Ramos (cell line): ENCODE measurements around the gene GRIK1.

Experiments
- in situ Hi-C: fragments of 300-500 bp; cut with MboI; formaldehyde crosslinking; loops from one replicate; pipeline ENCODE4 v1.14.3; 2022; ENCODE audit warnings: low sequenced_read_pairs; ENCODE audit not compliant: unreplicated experiment

The GRIK1 gene

DNA sequence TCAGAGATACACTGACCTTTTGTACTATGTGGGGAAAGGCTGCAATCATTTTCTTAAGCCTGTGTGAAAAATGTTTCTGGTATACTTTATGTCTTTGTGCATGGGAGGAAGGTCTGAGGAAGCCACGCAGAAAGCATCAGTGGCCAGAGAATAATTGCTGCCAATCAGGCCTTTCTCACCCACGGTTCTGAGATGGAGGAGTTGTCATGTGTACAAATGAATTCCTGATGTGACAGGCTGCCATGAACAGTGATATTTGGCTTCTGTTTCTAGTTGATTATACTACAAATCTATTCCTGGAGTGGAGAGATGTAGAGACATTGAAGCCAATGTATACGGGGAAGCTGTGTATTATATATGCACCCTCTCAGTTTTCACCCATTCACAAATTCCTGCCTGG, 142.6 kb downstream of the GRIK1 start:
- in situ Hi-C loops: no loop called here

DNA sequence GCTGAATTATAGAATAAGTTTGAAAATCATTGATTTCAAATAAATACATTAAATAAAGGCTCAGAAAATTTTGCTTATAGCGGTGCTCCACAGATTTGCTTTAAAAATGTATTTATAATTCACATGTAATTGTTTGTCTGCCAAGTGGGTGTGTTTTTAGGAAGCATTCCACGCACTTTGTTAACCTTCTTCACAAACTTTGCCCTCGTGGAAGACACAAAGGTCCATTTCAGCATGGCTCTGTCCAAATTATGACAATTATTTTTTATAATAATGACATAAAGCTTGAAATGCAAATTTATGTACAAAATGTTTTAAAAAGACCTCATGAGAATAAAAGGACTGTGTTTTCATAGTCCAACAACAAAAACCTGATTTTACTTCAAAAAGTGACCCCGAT, 146.1 kb downstream of the GRIK1 start:
- in situ Hi-C loops: no loop called here

DNA sequence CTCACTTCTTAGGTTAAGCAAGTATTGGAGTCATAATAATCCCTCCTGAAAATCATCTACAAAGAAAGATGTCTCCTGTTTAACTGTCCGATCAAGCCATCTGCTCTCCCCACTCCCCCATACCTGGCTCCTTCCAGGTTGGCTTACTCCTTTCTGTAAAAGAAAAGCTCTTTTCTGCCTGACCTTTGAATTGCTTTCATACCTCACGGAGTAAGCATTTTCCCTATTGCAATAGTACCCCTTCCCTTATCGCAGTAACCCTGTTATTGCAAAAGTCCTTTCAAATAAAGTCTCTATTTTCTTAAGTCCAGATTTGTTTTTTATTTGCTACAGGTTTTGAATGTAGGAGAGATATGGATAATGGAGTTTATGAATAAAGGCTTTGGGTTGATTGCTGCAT, 150.4 kb downstream of the GRIK1 start:
- in situ Hi-C loops: no loop called here

DNA sequence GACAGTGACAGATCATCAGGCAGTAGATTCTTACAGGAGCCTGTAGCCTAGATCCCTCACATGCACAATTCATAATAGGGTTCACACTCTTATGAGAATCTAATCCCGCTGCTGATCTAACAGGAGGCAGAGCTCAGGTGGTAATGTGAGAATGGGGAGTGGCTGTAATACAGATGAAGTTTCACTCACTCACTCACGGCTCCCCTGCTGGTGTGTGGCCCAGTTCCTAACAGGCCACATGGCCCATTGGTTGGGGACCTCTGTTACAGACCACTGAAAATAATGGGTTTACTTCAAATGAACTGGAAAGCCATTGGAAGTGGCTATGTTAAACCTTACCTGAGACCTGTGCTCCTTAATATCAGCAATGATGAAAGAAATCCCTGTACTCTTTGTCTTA, 151.0 kb downstream of the GRIK1 start:
- in situ Hi-C loops: no loop called here

DNA sequence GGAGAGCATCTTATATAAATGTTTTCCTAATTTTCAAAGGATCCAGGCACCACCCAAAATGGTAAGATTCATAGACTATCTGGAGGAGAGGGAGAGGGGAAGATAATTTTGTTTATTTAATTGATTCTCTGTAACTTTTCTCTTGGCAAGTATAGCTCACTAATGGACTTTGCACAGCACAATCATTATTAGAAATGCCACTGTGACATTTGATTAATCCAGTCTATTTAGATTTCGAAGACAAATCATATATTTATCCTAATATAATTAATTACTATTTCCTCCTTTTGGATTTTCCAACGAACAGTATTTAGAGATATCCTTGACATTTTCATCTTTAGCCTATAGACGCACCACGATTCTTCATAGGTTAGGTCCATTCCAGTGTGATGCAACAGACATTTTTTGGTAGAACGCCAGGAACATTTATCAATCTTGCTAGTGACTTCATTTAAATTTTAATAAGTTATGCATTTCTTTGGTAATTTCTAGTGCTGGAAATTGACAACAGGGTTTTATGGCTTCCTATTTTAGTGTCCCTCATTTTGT, 152.4 kb downstream of the GRIK1 start:
- in situ Hi-C loops: no loop called here

DNA sequence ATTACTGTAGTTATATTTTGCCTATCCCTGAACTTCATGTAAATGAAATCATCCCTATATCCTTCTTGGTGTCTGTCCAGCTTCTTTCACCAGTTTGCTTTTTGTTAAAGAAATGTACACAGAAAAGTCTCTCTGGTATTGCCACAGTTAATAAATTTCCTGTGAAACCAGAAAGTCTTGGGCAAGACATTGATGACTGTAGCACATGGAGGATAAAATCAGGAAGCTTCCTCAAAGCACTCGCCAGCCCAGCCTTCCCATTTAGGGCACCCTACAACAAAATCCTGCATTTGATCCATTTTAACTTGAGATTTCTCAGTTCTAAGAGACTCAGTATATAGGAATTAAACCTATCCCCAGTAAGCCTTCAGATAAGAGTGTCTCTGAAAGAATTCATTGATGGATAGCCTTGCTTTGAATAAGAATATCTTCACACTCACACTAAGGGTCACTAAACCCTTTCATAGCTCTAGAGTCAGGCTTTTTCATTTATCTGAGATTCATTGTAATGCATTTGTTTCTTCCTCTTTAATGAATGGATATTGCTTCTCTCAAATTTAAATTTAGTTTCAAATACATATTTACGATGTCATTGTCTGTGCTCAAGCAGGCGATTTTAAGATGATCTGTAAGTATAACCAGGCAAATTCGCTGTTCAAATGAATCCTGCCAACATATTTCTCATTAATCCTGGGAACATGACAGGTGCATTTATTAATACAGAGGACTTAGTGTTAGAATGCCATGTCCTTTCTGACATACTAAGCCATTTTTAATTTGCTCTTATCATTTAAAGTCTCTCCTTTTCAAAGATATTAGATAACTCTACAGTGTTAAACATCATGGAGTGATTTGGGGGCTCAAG, 153.1 kb downstream of the GRIK1 start:
- in situ Hi-C loops: no loop called here

DNA sequence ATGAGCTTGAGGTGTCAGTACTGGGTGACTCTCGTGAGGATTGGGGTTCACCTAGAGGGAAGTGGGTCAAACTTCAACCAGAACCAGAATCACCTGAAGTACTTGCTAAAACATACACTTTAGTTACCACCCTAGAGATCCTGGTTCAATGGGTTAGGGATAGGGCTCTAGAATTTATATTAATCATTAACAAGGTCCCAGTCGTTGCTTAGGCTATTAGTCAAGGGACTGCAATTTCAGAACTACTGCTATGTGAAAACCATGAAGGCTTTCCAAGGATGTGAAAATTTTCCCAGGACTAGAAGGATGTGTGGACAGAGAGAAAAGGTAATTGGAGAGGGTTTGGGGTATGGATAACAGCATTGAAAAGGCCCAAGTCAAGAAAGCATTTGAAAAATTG, 162.6 kb downstream of the GRIK1 start:
- in situ Hi-C loops: no loop called here

DNA sequence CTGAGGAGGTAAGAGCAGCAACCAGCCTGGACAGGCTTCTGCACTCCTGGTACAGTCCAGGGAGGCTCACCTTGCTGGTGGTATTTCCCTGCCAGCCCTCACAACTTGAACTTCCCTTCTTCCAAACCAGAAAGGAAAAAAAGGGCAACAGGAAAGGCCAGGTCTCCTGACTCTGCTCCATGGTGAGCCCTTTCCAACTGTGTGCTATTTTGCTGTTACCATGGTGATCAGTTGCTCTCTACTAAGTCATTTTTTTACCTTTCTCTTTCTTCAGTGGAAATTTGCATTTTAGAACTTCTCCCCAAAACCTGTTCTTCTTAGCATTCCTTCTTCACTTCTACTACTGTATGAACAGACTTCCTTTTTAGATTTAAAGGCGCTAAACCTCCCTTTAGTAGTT, 164.3 kb downstream of the GRIK1 start:
- in situ Hi-C loops: no loop called here

DNA sequence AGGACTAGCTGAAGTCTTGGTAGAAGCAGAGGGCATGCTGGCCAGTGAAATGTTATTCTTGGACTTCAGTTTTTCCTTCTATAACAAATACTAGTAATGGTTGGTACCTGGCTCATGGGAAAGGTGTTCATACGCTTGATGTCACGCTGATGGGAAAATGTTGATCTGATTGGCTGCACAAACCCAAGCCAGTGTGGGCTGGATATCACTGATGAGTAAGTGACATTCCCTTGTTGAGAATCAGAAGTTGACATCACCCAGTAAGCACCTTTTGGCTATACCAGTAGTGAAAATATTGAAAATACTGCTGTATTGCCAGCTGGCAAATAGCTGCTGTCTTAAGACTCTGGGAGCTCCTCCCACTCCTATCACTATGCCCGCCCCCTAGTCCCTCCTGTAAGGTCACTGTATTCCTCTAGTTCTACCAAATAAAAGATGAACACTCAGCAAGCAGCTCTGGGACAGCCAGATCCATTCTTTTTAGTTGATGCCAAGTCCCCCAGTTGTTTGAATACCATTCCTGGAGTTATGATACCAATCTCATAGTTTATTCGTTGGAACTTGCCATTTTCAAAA, 168.2 kb downstream of the GRIK1 start:
- in situ Hi-C loops: no loop called here

DNA sequence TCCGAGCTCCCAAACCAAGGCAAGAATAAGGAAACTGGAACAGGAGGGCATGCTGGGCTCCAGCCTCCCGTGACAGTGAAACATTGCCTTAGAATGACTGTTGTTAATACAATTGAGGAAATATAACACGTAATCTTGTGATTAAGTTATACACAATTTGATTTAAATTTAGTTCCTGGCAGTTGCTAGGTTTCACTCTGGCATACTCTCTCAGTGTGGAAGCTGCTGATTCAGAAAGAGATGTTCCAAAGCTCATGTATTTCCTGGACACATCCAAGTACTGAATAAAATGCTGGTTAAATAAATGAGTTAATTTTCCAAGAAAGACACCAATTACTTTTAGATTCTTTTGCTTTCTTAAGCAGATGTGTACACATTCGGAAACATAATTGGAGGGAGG, 176.1 kb downstream of the GRIK1 start:
- in situ Hi-C loops: no loop called here

DNA sequence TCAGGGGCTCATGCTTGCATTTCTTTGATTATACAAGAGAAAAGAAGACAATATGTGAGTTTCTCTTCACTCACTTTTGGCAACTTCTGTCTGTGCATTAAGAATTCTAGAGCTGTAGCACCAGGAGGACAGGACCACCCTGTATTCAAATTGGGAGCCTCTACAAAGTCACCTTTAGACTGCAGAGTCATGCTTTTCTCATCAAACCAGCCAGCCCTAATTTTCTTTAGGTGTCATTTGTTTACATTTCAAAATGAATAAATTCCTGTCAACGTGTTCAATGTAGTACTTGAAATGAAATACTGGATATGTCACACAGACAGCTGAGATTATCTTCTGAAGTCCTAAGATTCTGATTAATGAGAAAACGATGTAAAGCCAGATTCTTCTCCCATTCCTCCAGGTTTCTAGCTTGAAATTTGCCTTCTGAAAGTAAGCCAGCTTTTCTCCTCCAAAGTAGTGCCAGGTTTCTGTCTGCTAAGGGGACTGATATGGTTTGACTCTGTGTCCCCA, 177.2 kb downstream of the GRIK1 start:
- in situ Hi-C loops: no loop called here

DNA sequence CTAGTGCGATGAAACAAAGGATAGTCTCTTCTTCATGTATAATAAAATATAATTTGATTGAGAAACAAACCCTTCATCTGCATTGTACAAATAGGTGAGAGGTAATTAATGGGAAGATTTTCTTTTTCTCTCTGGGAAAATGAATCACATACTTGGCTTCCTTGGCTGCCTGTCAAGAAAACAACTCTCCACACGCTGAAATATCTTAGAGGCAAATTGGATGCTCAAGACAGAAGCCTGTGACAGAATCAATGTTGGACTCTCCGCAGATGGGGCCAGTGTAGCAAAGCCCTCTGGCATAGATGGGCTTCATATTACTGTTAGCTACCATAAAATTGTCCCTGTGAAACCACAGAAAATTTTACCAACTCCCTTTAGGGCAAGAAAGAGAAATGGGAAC, 186.6 kb downstream of the GRIK1 start:
- in situ Hi-C loops: no loop called here

DNA sequence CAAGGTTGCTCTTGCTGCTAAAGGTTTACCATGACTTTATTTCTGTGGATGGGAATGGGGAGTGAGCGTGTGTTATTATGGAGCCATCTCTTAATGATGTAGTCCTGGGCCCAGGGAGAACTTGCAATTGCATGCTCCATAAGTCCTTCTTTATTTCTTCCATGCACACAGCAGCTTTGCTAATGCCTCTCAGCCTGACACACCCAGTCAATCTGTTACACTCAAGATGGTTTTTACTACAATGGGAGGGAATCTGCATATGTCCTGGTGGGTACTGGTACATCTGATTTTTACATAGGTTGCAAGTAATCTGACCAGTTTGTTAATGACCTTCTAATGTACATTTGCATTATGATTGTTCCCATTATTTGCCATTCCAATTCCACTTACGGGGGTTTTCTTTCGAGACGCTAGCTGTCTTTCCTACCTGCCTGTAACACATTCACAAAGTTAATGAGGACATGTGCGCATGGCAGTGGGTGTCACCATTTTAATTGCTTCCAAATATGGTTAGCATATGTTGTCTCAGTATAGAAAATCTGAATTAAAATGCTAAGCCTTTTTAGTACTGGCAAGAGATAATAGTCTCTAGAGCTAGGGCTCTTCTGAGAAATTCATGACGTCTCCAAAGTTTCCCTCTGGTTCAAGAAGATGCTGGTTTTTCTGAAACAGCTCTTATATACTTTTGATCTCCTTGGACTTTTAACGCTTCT, 188.2 kb downstream of the GRIK1 start:
- in situ Hi-C loops: no loop called here

DNA sequence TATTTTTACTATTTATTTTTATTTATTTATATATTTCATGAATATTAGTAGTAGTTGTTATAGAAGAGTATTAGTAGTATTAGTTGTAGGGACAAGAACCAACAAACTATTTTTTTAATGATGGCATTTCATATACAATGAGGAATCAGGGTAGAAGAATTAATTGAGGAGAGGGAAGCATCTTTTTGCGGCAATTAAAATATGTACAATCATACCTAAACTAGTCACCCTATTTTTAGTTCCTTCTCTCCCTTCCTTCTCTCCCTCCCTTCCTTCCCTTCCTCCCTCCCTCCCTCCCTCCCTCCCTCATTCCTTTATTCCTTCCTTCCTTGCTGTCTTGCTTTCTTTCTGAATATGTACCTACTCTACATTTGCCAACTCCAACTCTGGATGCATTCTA, 189.8 kb downstream of the GRIK1 start:
- in situ Hi-C loops: no loop called here

DNA sequence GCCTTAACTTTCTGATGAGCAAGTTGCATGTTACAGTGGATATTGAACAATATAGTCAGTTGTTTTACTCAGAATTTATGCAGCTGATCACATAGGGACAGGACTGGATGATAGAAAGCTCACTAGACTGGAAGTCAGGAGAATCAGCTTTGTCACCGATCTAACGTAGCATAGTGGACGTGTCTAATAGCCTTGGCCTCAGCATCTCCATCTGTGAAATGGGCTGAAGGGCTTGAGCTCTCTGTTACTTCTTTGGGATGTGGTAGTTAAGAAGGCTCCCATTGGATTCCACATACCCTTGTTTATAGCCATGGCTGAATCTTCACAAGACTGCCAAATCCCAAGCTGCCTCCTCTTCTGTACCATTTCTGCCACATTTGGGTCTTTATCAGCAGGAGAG, 190.6 kb downstream of the GRIK1 start:
- in situ Hi-C loops: no loop called here

DNA sequence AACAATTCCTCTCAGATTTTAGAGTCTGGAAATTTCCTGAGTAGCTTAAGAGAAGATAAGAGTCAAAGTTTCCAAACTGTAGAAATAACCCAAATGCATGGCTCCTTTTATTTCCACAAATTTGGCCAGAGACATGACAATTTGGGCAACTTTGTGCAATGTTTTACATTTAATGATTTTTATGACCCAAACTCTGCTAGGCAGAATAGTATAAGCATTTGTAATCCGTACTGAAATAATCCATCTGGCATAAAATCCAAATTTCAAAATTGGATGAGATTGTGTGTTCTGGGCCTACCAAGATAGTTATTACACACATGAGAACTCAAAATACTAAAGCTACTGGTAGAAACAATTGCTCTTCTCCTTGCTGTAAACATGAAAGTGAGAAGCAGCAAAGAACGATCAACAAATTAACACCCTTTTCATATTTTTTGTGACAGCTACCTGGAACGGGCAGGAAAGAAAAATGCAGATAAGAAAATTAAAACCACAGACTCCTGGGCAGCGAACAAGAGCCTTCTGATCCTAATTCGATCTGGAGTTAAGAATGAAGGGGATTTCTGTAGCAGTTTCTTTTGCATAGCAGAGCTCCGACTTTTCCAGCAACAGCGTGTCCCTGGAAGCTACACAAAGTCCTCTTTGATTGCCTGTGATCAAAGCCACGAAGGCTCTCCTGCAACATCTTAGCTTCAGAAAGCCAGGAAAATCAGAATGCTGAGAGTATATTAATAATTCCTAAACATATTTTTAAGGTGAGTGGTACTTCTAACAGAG, 191.2 kb downstream of the GRIK1 start:
- in situ Hi-C loops: no loop called here

DNA sequence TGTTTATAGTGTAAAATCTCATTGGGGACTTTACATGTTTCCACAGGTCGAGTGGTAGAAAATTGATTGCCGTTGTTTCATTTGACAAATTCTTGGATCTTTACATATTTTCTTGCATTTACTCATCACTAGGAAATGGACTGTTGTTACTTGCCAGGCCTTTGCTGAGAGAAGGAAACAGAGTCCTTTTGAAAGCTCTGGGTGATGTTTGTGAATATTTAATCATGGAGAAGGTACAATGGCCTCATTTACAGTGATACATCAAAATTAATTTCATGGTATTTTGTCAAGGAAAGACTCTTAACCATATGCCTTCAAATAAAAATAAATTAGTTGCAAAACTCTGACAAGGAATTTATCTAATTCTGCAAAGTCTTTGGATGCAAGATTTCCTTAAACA, 198.0 kb downstream of the GRIK1 start:
- in situ Hi-C loops: no loop called here

DNA sequence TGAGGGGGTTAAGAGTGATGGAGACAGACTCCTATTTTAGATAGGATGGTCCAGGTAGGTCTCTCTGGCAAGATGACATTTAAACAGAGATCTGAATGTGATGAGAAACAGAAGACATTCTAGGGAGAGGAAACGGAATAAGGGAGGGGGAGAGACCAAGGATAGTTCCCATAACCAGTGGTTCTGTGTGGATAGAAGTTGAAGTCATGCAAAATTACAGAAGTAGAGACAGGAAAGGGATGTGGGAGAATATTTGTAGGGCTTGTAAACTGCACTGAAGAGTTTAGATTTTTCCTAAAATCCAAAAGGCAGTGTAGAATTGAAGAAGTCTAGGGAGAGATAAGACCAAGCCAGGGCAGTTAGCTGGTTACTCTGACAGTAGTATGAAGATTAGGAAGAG, 200.6 kb downstream of the GRIK1 start:
- in situ Hi-C loops: no loop called here

DNA sequence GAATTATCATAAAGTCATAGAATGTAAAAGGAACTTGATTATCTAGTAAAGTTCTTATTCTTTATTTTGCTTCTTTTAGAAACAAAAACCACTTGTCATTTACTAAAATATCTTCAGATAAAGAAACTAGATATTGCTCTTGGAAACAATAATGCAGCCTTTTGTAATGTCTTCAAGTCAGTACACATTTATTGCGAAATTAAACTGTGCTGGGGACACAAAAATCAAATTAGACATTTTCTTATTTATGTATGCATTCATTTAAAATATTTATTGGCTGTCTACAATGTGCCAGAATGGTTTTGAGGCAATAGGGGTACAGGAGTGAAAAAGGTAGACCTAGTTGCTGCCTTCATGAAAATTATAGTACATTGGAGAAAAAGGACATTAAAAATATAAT, 201.1 kb downstream of the GRIK1 start:
- in situ Hi-C loops: no loop called here

DNA sequence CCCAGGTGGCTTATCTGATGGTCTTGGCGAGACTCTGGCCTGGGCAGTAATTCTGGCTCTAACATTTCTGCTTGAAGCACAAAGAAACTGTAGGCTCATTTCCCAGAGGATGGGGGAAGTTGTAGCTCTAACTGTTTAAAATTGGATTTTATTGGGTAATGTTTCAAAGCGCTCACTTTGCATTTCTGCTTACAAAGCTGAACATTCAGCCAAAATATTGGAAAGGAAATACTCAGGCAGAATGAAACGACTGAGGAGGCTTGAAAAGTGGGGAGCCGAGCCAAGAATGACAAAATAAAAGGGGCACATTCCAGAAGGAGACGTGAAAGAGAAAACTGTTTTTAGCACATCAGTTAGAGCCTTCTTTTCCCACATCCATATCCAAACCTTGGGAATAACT, 202.6 kb downstream of the GRIK1 start:
- in situ Hi-C loops: no loop called here
